Neuronal stem cell (in vitro differentiated cells): ENCODE results near the gene CACNA2D4.

Source experiments
- DNase-seq: peaks from one replicate; pipeline ENCODE4 v3.0.0-alpha.2; 2013; ENCODE audit warnings: low spot score
- H2AFZ ChIP-seq: one replicate; pipeline ENCODE4 v1.6.1; 2013; ENCODE audit warnings: mild to moderate bottlenecking, low read length, inconsistent platforms
- H2AK5ac ChIP-seq: 2 replicates; pipeline ENCODE4 v1.6.1; 2013; ENCODE audit warnings: low read depth, mild to moderate bottlenecking, inconsistent platforms, low read length, moderate library complexity, mixed read lengths
- H2BK120ac ChIP-seq: 2 replicates; pipeline ENCODE4 v1.6.1; 2013; ENCODE audit warnings: low read depth, mild to moderate bottlenecking, inconsistent platforms, low read length, moderate library complexity, mixed read lengths
- H2BK12ac ChIP-seq: one replicate; pipeline ENCODE4 v1.6.1; 2013; ENCODE audit warnings: low read length, inconsistent platforms
- H2BK15ac ChIP-seq: 2 replicates; pipeline ENCODE4 v1.6.1; 2013; ENCODE audit warnings: mild to moderate bottlenecking, low read length, inconsistent platforms, mixed read lengths
- H2BK5ac ChIP-seq: one replicate; pipeline ENCODE4 v1.6.1; 2013; ENCODE audit warnings: inconsistent platforms, mild to moderate bottlenecking, low read length, moderate library complexity
- H3K14ac ChIP-seq: one replicate; pipeline ENCODE4 v1.6.1; 2013; ENCODE audit warnings: low read length, inconsistent platforms
- H3K18ac ChIP-seq: 2 replicates; pipeline ENCODE4 v1.6.1; 2013; ENCODE audit warnings: low read length, inconsistent platforms
- H3K23ac ChIP-seq: 2 replicates; pipeline ENCODE4 v1.6.1; 2013; ENCODE audit warnings: low read depth, mild to moderate bottlenecking, mixed read lengths, low read length, inconsistent platforms; ENCODE audit not compliant: poor library complexity
- H3K27ac ChIP-seq: replicated peaks from 3 replicates; pipeline ENCODE4 v1.5.1; 2013; ENCODE audit warnings: low read length, inconsistent platforms
- H3K27me3 ChIP-seq, 3 experiments: 2 replicates each; pipeline ENCODE4 v1.6.1; 2013; ENCODE audit warnings: low read length in 3 of 3, mild to moderate bottlenecking in 2 of 3, inconsistent platforms in 1 of 3, low read depth in 1 of 3, mixed read lengths in 1 of 3, moderate library complexity in 1 of 3; ENCODE audit not compliant: control insufficient read depth in 3 of 3, insufficient read depth in 3 of 3
- H3K36me3 ChIP-seq, 2 donors: replicated peaks in 1 of 2; 2 replicates each; pipeline ENCODE4 v1.6.1; 2013; ENCODE audit warnings: low read length in 2 of 2; ENCODE audit not compliant: control insufficient read depth in 2 of 2, insufficient read depth in 2 of 2
- H3K4ac ChIP-seq: 2 replicates; pipeline ENCODE4 v1.6.1; 2013; ENCODE audit warnings: inconsistent platforms, mild to moderate bottlenecking, low read length, moderate library complexity
- H3K4me1 ChIP-seq, 2 donors: 1 replicate in 1 of 2; 2 replicates in 1 of 2; pipeline ENCODE4 v1.6.1; 2013; ENCODE audit warnings: low read length in 2 of 2, low read depth in 1 of 2; ENCODE audit not compliant: control insufficient read depth in 2 of 2, insufficient read depth in 1 of 2
- H3K4me2 ChIP-seq: one replicate; pipeline ENCODE4 v1.6.1; 2013; ENCODE audit warnings: mild to moderate bottlenecking, low read length, inconsistent platforms; ENCODE audit not compliant: insufficient read depth, poor library complexity, severe bottlenecking
- H3K4me3 ChIP-seq, 2 donors: 2 replicates each; pipeline ENCODE4 v1.5.1; 2013; ENCODE audit warnings: low read length in 2 of 2, mild to moderate bottlenecking in 2 of 2, inconsistent platforms in 1 of 2, moderate library complexity in 1 of 2
- H3K79me1 ChIP-seq: one replicate; pipeline ENCODE4 v1.6.1; 2013; ENCODE audit warnings: low read depth, mild to moderate bottlenecking, inconsistent platforms, low read length, moderate library complexity
- H3K9ac ChIP-seq: one replicate; pipeline ENCODE4 v1.6.1; 2013; ENCODE audit warnings: mild to moderate bottlenecking, low read depth, low read length, inconsistent platforms; ENCODE audit not compliant: poor library complexity
- H3K9me3 ChIP-seq, 2 donors: replicated peaks in 1 of 2; 2 replicates each; pipeline versions ENCODE3 to v1.6.1; 2013; ENCODE audit warnings: low read length in 2 of 2, mild to moderate bottlenecking in 2 of 2, inconsistent platforms in 1 of 2, low read depth in 1 of 2, mixed read lengths in 1 of 2, moderate library complexity in 1 of 2; ENCODE audit not compliant: control insufficient read depth in 2 of 2, insufficient read depth in 1 of 2
- H4K8ac ChIP-seq: one replicate; pipeline ENCODE4 v1.6.1; 2013; ENCODE audit warnings: low read depth, mild to moderate bottlenecking, inconsistent platforms, low read length, moderate library complexity
- H4K91ac ChIP-seq: one replicate; pipeline ENCODE4 v1.6.1; 2013; ENCODE audit warnings: low read length, low read depth, mild to moderate bottlenecking, inconsistent platforms; ENCODE audit not compliant: poor library complexity
- WGBS, 2 donors: extraction: QIAGEN DNeasy Blood & Tissue Kit; methylation state at CpG; one replicate each; pipeline ENCODE4 v1.1.7; 2013; ENCODE audit warnings: missing lambda C conversion rate in 2 of 2, mixed read lengths in 1 of 2; ENCODE audit not compliant: insufficient read length in 2 of 2, insufficient replicate concordance in 1 of 2; ENCODE audit errors: extremely low coverage in 2 of 2; 5-methylcytosine and 5-hydroxymethylcytosine counted together

The CACNA2D4 gene

DNA sequence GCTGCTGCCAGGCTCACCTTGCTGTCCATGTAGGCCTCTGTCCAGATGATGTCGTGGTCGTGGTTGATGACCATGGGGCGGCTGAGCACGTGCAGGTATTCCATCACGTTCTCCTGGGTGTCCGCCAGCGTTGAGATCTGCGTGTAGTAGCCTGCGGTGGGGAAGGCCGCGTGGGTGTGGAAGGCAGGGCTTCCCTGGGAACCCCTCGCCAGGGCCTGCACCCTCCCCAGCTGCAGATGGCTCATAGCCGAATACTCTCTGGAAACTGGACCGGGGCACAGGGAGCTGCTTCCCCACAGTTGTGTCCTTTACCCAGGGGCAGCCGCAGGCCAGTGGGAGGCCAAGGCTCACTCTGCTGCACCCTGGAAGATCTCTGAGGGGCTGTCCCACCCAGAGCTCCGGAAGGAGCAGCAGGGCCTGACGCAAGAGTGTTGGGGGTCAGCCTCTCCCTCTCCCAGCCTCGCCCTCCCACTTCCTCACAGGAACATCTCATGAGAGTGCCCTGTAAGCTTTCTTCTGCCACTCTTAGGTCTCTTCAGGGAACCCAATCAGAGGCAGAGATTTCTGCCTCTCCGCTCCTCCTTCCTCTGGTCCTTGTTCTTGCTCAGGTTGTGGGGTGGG, 35.5 kb downstream of the CACNA2D4 start:
- Histone ChIP-seq H2BK12ac (no peak overlapping the region), H3K4ac (no peak overlapping the region), H3K9me3 (no peaks in the 10 kb centered on the region), H3K4me1 (no peaks in the 10 kb centered on the region), H2BK5ac (no peak overlapping the region), H3K9ac (no peak overlapping the region), H3K36me3 (no peaks in the 10 kb centered on the region), H3K23ac (no peak overlapping the region), H3K79me1 (no peaks in the 10 kb centered on the region), H2BK15ac (no peak overlapping the region), H4K91ac (no peak overlapping the region), H2BK120ac (no peak overlapping the region), H3K4me3 (no peak overlapping the region), H3K18ac (no peak overlapping the region), H2AFZ (no peak overlapping the region), H2AK5ac (no peak overlapping the region), H3K27ac (no peak overlapping the region), H4K8ac (no peak overlapping the region), H3K27me3 (peaks cover 0 to 17% (median 0%) of the 10 kb centered on the region in 3 experiments), H3K14ac (no peak overlapping the region), H3K4me2 (no peak overlapping the region)
- DNase-seq, result no peak
- no CpG with 5 or more reads among the region's 19 CpGs for WGBS, 2 donors

DNA sequence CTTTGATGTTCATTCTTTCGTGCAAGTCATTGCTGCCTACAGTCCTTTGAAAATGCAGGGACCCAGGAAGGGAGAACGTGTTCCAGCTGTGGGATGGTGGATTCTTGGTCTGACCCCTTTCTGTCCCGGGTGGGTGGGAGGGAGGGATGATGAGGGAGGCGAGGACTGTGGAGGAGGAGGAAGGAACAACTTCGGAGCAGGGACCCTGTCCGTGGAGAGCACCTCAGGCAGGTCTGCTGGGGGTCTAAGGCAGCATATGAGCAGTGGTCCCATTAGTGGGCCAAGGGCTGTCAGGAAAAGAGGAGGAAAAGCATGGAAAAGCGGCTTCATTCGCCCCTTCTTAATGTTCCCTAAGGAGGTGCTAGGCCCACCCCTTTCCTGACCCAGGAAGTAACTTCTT, 36.0 kb downstream of the CACNA2D4 start:
- H2AK5ac ChIP-seq, result no peak overlapping the region
- H4K91ac ChIP-seq, result no peak overlapping the region
- H3K27me3 ChIP-seq, result peaks cover 0 to 18% (median 0%) of the 10 kb centered on the region in 3 experiments
- H2BK120ac ChIP-seq, result no peak overlapping the region
- H3K27ac ChIP-seq, result no peak overlapping the region
- no peak overlapping the region for H4K8ac ChIP-seq
- no peak overlapping the region for H3K18ac ChIP-seq
- no peaks in the 10 kb centered on the region for H3K9me3 ChIP-seq
- H2BK12ac ChIP-seq, result no peak overlapping the region
- WGBS, 2 donors, result no CpG with 5 or more reads among the region's 8 CpGs
- no peak overlapping the region for H2AFZ ChIP-seq
- H3K36me3 ChIP-seq, result no peaks in the 10 kb centered on the region
- no peak overlapping the region for H3K4ac ChIP-seq
- no peaks in the 10 kb centered on the region for H3K4me1 ChIP-seq
- H3K4me3 ChIP-seq, result no peak overlapping the region
- no peak overlapping the region for H2BK5ac ChIP-seq
- H3K9ac ChIP-seq, result no peak overlapping the region
- H3K79me1 ChIP-seq, result no peaks in the 10 kb centered on the region
- H3K23ac ChIP-seq, result no peak overlapping the region
- no peak overlapping the region for H2BK15ac ChIP-seq
- no peak overlapping the region for H3K14ac ChIP-seq
- DNase-seq, result no peak
- H3K4me2 ChIP-seq, result no peak overlapping the region

- Histone ChIP-seq H3K4me1 (no peaks in the 10 kb centered on the region), H2BK120ac (no peak overlapping the region), H3K4ac (no peak overlapping the region), H3K9ac (no peak overlapping the region), H2AK5ac (no peak overlapping the region), H3K14ac (no peak overlapping the region), H3K23ac (no peak overlapping the region), H2BK12ac (no peak overlapping the region), H3K9me3 (no peaks in the 10 kb centered on the region), H3K27ac (no peak overlapping the region), H3K4me2 (no peak overlapping the region), H3K27me3 (peaks cover 0 to 22% (median 0%) of the 10 kb centered on the region in 3 experiments), H3K36me3 (no peaks in the 10 kb centered on the region), H3K4me3 (no peak overlapping the region), H2BK5ac (no peak overlapping the region), H2BK15ac (no peak overlapping the region), H4K91ac (no peak overlapping the region), H3K18ac (no peak overlapping the region), H4K8ac (no peak overlapping the region), H2AFZ (no peak overlapping the region), H3K79me1 (no peaks in the 10 kb centered on the region)
- WGBS, 2 donors, result no CpG with 5 or more reads among the region's 3 CpGs
- DNase-seq, result no peak
Measured at GRCh38 chr12:1881936-1882335, 36.5 kb downstream of the CACNA2D4 start.

GRCh38 chr12:1881301-1881700, 37.2 kb downstream of the CACNA2D4 start:
- no peaks in the 10 kb centered on the region for H3K4me1 ChIP-seq
- H3K4me2 ChIP-seq, result no peak overlapping the region
- no peak overlapping the region for H2BK5ac ChIP-seq
- no peaks in the 10 kb centered on the region for H3K9me3 ChIP-seq
- no peak overlapping the region for H2BK120ac ChIP-seq
- H2BK15ac ChIP-seq, result no peak overlapping the region
- H3K23ac ChIP-seq, result no peak overlapping the region
- no peaks in the 10 kb centered on the region for H3K36me3 ChIP-seq
- H4K8ac ChIP-seq, result no peak overlapping the region
- peak overlapping the region; percentile 16 for H3K18ac ChIP-seq
- H3K27ac ChIP-seq, result no peak overlapping the region
- no peak overlapping the region for H3K4me3 ChIP-seq
- H2AFZ ChIP-seq, result no peak overlapping the region
- DNase-seq, result no peak
- WGBS, 2 donors, result no CpG with 5 or more reads among the region's 8 CpGs
- no peak overlapping the region for H3K14ac ChIP-seq
- no peak overlapping the region for H4K91ac ChIP-seq
- H3K27me3 ChIP-seq, result peaks cover 0 to 24% (median 0%) of the 10 kb centered on the region in 3 experiments
- H3K79me1 ChIP-seq, result no peaks in the 10 kb centered on the region
- no peak overlapping the region for H2BK12ac ChIP-seq
- H3K4ac ChIP-seq, result no peak overlapping the region
- H2AK5ac ChIP-seq, result peak overlapping the region; percentile 47
- H3K9ac ChIP-seq, result no peak overlapping the region
